ENCODE measurements around the gene FAM47A.

The FAM47A gene

DNA sequence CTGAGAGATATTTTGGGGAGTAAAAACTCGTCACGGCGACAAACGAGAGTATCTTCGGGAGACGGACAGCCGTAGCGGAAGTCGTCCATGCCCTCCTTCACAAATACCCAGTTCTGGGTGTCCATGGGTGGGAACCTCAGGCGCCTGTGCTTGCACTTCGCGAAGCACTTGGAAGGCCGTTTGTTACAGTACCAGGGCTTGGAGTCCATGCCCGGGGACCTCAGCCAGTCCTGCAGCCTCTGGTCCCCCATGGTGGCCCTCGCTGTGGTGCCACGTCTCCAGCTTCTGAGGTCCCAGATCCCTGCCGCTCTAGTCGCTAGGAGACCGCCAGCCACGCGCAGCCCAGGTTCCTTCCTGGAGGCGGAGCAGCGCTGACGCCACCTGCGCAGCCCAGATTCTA lies at the start of gene FAM47A:
TSS of gene FAM47A (minus strand) at position 287 of the 400 bp plus-strand sequence. CDS start at position 251, 36 bp downstream.
- POLR2A ChIA-PET, result no interaction called here
- TF ChIP-seq, protein P1, sequence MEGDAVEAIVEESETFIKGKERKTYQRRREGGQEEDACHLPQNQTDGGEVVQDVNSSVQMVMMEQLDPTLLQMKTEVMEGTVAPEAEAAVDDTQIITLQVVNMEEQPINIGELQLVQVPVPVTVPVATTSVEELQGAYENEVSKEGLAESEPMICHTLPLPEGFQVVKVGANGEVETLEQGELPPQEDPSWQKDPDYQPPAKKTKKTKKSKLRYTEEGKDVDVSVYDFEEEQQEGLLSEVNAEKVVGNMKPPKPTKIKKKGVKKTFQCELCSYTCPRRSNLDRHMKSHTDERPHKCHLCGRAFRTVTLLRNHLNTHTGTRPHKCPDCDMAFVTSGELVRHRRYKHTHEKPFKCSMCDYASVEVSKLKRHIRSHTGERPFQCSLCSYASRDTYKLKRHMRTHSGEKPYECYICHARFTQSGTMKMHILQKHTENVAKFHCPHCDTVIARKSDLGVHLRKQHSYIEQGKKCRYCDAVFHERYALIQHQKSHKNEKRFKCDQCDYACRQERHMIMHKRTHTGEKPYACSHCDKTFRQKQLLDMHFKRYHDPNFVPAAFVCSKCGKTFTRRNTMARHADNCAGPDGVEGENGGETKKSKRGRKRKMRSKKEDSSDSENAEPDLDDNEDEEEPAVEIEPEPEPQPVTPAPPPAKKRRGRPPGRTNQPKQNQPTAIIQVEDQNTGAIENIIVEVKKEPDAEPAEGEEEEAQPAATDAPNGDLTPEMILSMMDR (IDR thresholded peaks at IDR 0.05; ENCODE audit: control extremely low read depth, extremely low read depth, low read depth, missing control alignments), result no peak
- no peak for DNase-seq (ENCODE audit: extremely low spot score)
- CTCF ChIA-PET, result no interaction called here

- POLR2A ChIA-PET, result no interaction called here
- CTCF ChIA-PET, result no interaction called here
- TF ChIP-seq, protein P1 (IDR thresholded peaks at IDR 0.05; ENCODE audit: control extremely low read depth, extremely low read depth, low read depth, missing control alignments), result no peak
- DNase-seq (ENCODE audit: extremely low spot score), result no peak
Observed at GRCh38 chrX:34147345-34147744, 15.2 kb upstream of the FAM47A start.

GRCh38 chrX:34146906-34147305 lies 14.8 kb upstream of the FAM47A start:
- CTCF ChIA-PET, result no interaction called here
- POLR2A ChIA-PET, result no interaction called here
- TF ChIP-seq, protein P1 (IDR thresholded peaks at IDR 0.05; ENCODE audit: control extremely low read depth, extremely low read depth, low read depth, missing control alignments), result no peak
- no peak for DNase-seq (ENCODE audit: extremely low spot score)

GRCh38 chrX:34144246-34144645 lies 12.1 kb upstream of the FAM47A start:
- POLR2A ChIA-PET, result no interaction called here
- TF ChIP-seq, protein P1 (IDR thresholded peaks at IDR 0.05; ENCODE audit: control extremely low read depth, extremely low read depth, low read depth, missing control alignments), result no peak
- no peak for DNase-seq (ENCODE audit: extremely low spot score)
- CTCF ChIA-PET, result no interaction called here

GRCh38 chrX:34140816-34141215 lies 8.7 kb upstream of the FAM47A start:
- ChIA-PET CTCF (no interaction called here), POLR2A (no interaction called here)
- TF ChIP-seq, protein P1 (IDR thresholded peaks at IDR 0.05; ENCODE audit: control extremely low read depth, extremely low read depth, low read depth, missing control alignments), result no peak
- no peak for DNase-seq (ENCODE audit: extremely low spot score)

GRCh38 chrX:34130980-34131744 lies 952 bp downstream of the FAM47A start:
- CTCF ChIA-PET, result no interaction called here
- no peak for DNase-seq (ENCODE audit: extremely low spot score)

More at GRCh38 chrX:34130980-34131744, 952 bp downstream of the FAM47A start:
- TF ChIP-seq, protein P1 (IDR thresholded peaks at IDR 0.05; ENCODE audit: control extremely low read depth, extremely low read depth, low read depth, missing control alignments), result no peak
- POLR2A ChIA-PET, result no interaction called here
